Cardiac fibroblast (primary cell): ENCODE results near the gene AHI1.

ENCODE experiments used
- DNase-seq, 2 donors: peaks; one replicate each; pipeline versions ENCODE4 v3.0.0 to v3.0.0-alpha.2; 2010; ENCODE audit warnings: low read depth in 2 of 2
- H3K4me3 ChIP-seq, 2 donors: replicated peaks in 1 of 2; 1 replicate in 1 of 2; 2 replicates in 1 of 2; pipeline ENCODE4 v1.5.1; 2011; ENCODE audit warnings: low read depth in 2 of 2, low read length in 2 of 2, mild to moderate bottlenecking in 2 of 2, moderate library complexity in 1 of 2
- CTCF ChIP-seq: IDR thresholded peaks from one replicate; pipeline ENCODE4 v1.5.1; 2011; ENCODE audit warnings: low read depth, mild to moderate bottlenecking, low read length, inconsistent platforms

Gene AHI1

GRCh38 chr6:135461208-135461607 is 36.3 kb downstream of the AHI1 start:
- no peak for TF ChIP-seq CTCF
- H3K4me3 ChIP-seq: no peak overlapping the region
- DNase-seq: peak in 1 of 2 donors; percentile 40

DNA sequence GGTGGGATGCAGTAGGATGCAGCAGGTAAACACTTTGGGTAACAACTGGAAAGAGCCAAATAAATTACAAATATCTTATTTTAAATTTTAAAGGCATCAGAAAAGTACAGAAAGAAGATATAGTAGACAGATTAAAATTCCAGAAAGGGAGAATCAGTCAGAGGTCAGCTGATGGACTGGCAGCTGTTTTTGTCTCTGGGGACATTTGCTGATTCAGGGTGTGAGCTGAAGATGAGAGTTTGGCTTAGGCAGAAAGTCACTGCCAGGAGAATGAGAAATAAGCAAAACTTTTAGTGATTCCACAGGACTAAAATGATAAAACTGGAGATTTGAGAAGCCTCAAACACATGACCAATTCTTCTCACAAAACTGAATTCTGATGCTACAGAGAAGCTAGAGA is 39.5 kb downstream of the AHI1 start:
- TF ChIP-seq CTCF: no peak
- H3K4me3 ChIP-seq: no peak overlapping the region
- DNase-seq: peak; percentile 1 to 68

DNA sequence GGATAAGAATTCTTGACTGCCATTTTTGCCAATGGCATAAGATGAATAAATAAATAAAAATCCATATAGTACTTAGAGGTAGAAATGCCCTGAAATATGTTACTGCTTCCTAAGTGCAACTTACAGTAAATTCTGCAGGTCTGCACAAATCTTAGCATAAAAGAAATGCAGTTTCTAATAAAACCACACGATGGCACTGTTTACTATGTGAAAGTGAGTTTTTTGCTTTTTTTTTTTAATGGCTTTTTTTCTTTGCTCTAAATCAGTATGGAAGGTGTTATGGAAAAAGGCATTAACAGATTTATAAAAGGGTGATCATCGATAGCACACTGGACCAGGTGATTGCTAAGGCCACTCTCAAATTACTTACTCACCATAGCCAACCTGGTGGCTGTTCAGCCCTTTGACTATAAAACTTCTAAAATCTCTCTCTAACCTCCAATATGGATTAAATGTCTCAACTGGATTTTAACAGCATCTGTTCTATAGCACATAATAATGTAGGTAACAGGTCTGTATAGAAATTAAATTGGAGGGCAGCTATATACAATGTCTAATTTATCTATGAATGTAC is 45.8 kb downstream of the AHI1 start:
- H3K4me3 ChIP-seq: no peak overlapping the region
- DNase-seq: peak; percentile 64 to 69
- TF ChIP-seq CTCF: peak; percentile 51

GRCh38 chr6:135449246-135449645 is 48.3 kb downstream of the AHI1 start:
- TF ChIP-seq CTCF: no peak
- H3K4me3 ChIP-seq: no peak overlapping the region
- DNase-seq: no peak

- H3K4me3 ChIP-seq: no peak overlapping the region
- no peak for TF ChIP-seq CTCF
- DNase-seq: no peak
These were observed 57.3 kb downstream of the AHI1 start for GRCh38 chr6:135440087-135440792.

DNA sequence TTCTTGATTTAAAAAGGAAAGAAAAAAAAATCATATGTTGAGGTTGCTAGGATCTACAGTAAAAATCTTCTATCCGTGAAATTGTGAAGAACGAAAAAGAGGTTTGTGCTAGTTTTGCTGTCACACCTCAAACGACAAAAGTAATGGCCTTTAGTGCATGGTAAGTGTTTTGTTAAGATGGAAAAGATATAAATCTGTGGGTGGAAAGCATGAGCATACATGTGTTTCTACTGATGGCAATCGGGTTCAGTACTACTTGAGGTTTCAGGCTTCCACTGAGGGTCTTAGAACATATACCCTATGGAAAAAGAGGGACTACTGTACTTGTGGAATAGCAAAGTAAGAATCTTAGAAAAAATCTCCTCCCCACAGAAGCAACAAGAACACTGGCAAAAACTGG is 58.0 kb downstream of the AHI1 start:
- no peak for TF ChIP-seq CTCF
- no peak for DNase-seq
- no peak overlapping the region for H3K4me3 ChIP-seq
